UCSD-AML1 (cell line): ENCODE measurements around the gene PMAIP1.

ENCODE experiments used
- DNase-seq: peaks from one replicate; lab custom pipeline; 2025; ENCODE audit not compliant: unreplicated experiment; lab: John Stamatoyannopoulos, UW

PMAIP1 gene

DNA sequence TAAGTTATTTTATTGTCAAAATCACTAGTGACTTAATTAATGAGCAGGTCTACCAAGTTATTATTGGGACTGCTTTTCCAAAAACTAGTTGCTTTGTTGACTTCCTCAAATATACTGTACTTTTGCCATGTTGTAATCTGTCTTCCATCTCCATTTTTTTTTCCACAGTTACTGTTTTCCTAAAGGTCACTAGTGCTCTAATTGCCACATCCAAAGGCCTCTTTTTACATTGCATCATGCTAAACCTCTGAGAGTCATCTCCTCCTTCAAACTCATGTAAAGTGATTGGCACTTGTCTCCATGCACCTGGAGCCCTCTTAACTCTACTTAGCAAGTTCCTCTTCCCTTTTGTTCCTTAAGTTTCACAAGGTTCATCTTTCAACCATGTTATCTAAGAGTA lies 11.8 kb downstream of the PMAIP1 start:
- DNase-seq, result no peak

DNA sequence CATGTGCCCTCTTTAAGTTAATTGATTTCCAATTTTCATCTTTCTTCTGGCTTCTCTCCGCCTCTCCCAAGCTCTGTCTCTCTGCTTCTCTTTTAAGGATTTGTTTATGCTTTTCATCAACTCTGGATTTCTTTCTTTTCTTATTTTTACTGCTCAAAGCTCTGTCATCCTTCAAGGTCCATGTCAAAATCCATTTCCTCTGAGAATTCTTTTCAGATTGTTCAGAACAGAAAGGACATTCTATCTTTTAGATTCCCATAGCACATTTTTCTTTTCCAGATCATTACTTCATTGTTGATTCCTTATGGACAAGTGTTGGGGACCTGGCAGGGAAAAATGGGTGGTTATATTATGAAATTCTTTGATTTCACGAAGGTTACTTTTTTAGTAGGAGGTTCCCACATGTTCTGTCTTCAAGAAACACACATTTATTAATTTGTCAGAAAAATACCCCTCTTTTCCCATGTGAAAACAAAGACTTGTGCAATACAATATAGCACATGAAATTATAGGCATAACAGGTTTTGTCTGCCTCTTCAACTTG lies 12.3 kb downstream of the PMAIP1 start:
- DNase-seq, result no peak

DNA sequence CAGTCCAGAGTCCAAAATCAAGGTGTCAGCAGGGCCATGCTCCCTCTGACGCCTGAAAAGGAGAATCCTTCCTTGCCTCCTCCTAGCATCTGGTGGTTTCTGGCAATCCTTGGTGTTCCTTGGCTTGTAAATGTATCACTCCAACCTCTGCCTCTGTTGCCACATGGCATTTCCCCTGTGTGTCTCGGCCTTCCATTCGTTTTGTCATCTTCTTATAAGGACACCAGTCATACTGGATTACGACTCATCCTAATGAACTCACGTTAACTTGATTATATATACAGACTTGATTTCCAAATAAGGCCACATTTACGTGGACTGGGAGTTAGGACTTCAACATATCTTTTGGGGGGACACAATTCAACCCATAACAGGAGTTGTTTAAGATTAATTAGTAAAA lies 15.8 kb downstream of the PMAIP1 start:
- no peak for DNase-seq

DNA sequence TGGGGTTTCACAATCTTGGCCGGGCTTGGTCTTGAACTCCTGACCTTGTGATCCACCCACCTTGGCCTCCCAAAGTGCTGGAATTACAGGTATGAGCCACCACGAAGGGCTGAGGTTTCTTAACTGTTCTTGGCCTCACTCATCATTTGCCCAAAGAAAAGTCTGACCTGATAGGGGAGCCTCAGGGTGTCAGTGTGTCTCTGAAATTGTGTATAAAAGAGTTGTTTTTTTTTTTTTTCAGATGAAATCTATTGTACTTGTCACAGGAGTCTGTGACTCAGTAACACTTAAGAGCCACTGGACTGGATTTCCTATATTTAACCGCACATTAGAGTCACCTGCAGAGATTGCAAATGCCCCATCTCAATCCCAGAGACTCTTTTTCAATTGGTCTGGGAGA lies 16.9 kb downstream of the PMAIP1 start:
- DNase-seq, result no peak

DNA sequence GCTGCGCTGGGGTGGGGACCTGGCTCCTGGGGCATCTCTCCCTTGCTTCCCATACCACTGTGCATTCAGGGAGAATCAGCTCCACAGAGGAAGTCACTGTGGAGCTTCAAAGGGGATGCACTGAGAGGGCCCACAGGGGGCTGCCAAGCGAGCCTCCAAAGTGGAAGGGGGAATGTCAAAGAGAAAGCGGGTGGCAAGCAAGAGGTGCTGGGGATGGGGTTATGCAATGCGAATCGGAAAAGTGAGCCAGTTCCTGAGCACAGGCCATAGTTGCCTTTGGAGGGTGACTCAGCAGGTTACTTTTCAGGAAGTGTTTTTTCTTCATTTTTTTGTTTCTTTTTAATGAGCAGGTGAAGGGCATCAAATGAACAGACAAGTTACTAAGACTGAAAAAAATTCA lies 17.6 kb downstream of the PMAIP1 start:
- DNase-seq, result peak; percentile 47

DNA sequence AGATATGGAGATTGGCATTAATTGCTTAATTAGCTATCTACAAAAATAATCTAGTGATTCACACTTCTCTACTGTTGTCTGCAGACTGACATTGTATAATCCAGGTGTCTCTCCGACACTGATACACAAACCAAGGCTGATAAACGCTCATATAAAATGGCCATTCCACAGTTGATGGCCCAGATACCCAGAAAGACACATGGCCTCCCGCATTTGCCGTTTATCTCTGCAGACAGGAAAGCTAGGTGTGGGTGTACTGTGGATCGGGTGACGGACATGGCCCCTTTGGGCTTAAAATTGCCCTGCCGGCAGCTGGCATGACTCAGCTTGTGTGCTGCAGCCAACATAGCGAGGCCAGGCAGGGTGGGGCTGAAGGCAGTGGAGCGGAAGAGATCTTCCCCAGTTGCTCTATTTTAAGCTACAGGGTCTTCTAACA lies 18.5 kb downstream of the PMAIP1 start:
- peak; percentile 74 for DNase-seq

DNA sequence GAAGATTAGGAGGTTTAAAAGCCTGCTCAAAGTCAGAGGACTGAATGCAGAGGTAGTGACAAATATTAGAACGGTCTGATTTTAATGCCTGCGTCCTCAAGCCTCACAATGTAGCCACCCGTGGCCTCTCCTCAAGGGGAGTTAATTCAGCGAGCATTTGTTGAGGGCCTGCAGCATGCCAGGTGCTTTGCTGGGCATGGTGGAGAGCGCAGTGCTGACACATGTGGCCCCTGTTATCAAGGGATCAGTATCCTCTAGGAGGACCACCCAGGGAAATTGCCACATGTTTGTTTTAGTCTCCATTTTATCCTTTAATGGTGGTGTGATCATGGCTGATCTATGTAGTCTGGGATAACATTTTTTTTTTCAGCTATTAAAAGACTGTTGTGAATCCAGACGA lies 19.2 kb downstream of the PMAIP1 start:
- no peak for DNase-seq

DNA sequence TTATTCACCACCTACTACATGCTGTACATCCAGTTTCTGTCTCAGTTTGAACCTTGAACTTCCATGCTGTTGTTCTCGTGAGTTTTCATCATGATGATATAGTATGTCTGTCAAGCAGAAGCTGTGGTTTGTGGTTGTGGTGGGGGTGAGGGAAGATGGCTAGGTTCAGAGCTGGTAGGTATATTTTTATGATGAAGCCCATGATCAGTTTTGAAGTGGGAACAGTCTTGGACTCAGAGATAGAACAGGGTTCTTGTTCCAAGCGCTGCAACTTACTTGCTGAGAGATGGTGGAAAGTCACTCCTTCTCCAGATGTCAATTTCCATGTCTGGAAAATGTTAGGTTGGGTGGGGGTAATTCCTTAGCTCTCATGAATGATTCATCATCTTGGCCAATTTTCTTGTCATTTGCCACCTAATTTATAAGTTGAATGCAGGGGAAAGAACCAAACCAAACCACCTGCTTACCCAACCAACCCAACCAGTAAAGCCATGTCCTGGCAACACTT lies 21.6 kb downstream of the PMAIP1 start:
- DNase-seq, result peak; percentile 16

DNA sequence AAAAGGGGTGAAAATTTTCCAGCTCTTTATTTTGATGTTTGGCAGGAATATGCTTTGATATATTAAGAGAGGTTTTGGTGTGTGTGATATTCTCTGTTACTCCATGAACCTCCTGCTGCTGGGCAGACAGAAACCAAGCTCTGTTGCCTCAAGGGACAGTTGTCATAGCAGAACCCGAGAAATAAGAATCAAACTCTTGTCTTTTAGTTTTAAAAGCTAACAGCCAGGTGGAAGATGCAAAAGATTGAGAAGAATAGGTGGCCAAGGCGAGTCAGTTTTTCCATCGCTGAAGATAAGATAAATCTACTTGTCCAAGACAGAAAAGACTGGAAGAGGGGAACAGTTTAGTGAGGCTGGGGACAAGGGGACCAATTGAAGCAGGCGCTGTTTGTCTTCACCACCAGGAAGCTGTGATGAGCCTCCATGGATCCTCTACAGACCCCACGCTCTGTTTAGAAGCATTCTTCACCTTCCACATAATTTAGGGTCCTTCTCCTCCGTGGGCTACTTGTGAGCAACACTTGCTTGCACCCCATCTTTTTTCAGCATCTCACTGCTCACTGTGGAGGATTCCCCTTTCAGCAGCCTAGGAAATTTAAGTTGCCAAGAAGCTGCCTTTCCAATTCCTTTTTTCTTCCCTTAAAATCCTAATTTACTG lies 23.9 kb downstream of the PMAIP1 start:
- no peak for DNase-seq

DNA sequence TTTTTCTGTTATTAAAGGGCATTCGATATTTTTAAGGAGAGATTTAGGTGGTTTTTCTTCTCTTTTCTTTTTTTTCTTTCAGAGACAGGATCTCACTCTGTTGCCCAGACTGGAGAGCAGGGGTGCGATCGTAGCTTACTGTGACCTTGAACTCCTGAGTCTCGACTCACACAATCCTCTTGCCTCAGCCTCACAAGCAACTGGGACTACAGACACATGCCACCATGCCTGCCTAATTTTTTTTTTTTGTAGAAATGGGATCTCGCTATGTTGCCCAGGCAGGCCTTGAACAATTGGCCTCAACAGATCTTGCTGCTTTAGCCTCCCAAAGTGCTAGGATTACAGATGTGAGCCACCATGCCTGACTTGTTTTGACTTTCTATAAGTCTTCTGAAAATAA lies 26.3 kb downstream of the PMAIP1 start:
- DNase-seq, result no peak

DNA sequence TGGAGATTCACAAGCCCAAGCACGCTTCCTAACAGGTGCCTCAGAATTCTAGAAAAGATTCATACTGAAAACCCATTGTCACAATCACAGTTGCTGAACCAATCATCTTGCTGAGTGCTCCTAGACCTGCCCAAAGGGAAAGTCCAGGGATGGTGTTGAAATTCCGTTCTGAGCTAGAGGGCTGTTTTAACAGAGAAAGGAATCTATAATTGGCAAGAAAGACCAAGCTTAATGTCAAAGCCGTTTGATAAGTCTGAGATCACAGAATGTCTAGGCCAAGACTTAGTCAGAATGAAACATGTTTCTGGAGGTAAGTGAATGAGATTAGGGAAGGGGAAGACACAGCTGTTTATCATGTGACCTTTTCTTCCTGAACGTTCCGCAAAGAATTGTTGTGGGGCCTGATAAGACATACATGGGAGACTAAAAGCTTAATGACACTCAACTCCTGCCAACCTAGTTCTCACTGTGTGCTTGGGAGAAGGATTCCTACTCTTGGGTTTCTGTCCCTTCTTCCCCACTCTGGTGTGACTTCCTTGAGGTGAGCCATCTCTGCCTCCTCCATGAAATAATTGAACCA lies 27.5 kb downstream of the PMAIP1 start:
- DNase-seq, result no peak

DNA sequence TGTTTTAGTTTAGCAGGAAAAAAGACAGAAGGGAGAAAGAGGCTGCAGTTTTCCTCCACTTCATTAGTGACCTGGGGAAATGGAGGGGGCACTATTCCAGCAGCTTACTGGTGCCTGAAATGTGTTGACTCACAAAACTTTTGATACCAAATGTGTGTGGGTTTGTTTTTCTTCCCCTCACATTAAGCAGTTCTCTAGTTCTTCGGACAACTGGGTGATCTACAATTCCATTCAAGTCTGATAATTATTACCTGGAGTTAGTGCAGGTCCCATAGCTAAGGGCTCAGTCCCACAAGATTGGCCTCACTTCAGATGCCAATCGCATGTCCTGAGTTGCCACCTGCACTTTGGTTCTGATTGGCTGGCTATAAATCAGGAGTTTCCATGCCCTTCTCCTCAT lies 28.4 kb downstream of the PMAIP1 start:
- no peak for DNase-seq

DNA sequence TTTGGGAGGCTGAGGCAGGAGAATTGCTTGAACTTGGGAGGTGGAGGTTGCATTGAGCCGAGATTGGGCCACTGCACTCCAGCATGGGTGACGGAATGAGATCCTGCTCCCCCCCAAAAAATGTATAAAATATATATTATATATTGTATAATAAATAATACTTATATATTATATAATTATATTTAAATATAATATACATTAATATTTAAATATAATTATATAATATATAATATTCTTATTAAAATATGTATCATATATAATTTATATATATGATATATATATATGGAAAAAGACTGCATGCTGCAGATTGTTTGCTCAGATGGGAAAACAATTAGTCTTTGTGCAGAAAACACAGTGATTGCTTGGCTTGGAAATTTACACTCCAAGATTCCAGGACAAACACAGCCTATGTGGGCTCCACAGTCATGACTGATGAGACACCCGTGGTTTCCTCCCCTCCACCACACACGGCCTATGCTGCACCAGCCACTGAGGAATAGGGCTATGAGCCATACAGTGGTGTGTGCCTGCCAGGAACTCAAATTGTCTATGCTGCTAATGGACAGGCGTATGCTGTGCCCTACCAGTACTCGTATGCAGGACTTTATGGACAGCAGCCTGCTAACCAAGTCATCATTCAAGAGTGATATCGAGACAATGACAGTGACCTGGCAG lies 30.0 kb downstream of the PMAIP1 start:
- DNase-seq, result peak; percentile 18

DNA sequence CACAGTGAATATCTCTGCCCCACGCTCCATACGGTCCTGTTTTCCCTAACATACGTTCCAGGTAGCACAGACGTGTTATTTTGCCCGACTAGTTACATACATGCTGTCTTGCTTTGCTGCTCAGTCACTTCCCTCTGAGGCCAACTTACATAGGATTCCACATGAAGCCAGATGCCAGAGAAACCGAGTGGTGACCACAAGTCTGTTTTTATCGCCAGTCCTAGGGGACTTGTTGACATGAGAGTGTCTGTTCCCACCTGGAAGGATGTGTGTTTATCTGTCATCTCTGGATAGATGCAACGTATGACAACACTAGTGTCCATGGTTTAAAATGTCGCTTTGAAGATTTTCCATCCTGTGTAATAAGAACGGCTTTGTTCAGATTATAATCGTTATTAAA lies 32.6 kb downstream of the PMAIP1 start:
- DNase-seq, result no peak

DNA sequence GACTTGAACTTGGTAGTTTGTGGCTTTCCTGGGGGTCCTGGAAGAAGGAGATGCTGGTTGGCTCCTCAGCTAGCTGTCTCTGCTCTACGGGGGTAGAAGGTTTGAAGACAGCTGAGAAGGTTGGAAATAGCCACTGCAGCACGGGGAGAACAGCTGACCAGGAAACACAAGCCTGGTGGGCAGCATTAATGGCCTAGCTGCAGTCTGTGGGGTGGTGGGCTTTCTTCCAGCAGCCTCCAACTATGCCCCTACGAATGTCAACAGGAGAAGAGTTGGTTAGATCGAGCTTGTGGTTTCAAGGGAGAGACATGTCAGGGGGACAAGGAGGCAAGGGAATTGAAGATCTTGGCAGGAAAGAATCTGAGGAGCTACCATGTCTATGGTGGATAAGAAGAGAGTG lies 38.9 kb downstream of the PMAIP1 start:
- DNase-seq, result no peak

DNA sequence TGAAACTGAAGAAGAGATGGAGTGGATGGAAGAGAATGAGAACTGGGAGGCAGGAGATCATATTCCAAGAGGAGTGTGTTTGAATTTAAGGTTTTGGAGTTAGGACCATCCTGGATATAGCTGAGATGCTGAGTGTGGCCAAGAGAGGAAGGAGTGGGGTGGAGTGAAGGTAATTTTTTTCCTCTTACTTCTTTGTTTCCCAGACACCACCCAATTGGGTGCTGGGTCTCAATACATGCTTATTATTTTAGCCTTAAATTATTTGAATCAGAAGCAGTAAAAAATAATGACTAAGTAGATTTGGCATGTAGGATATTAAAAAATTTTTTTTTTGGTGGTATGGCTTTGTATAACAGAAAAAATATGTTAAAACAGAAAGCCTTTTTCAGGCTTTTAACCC lies 39.3 kb downstream of the PMAIP1 start:
- DNase-seq, result no peak

DNA sequence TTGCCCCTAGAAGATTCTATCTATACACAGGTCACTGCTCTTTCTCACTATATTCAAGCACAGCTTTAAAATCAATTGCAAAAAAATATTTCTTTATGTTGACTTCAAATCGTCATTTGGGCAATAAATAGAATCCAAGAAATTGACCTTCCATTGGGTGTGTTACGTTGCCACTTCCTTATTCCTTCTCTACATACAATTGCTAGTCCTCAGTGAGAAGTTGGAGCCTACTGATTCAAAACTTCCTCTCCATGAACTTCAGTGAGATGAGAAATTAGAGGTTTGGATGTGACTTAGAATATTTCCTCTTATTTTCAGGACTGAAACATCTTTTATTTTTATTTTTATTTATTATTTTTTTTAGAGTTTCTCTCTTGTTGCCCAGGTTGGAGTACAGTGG lies 40.3 kb downstream of the PMAIP1 start:
- DNase-seq, result no peak

DNA sequence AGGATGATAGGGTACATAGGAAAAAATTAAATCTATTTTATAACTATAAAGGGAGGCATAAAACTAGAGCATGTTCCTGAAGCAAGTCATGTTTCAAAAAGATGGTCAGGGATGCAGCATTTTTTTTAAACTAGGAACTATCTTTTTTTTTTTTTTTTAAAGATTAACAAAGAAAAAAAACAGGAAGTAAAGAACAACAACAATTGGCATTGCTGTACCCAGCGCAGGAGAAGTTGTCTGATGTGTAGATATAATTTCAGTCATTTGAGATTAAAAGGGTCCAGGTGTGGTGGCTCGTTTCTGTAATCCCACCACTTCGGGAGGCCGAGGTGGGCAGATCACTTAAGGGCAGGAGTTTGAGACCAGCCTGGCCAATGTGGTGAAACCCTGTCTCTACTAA lies 41.5 kb downstream of the PMAIP1 start:
- no peak for DNase-seq

DNA sequence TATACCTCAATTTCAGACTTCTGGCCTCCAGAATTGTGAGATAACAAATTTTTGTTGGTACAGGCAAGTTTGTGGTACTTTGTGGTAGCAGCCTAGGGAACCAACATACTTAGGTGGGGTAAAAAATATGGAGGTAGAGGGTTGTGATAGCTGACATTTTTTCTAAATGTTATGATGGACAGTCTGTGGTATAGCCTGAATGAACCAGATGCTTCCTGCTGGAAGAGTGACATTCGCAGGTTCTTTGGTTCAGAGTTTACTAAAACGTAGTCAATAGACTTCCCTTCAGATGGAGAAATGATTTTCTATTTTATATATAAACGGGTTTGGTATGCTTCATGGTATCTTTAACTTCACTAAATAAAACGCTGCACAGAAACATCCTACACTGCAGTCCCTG lies 42.8 kb downstream of the PMAIP1 start:
- DNase-seq, result no peak

DNA sequence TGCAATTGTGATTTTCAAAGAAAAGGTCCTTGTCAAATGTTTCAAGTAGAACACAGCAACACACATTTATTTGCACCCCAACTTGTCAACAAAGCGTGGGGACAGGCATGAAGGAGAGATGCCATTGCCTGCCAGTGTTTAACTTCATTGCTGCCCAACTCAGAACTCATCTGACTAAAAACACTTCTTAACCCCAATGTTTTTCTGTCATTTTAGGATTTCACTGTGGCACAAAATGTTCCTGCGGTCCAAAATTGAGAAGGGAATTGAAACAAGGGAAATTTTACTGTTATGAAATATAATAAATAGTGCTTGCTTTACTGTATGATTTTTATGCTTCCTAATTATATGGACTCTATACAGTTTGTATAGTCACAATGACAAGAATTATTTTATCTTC lies 45.7 kb downstream of the PMAIP1 start:
- DNase-seq, result no peak

DNA sequence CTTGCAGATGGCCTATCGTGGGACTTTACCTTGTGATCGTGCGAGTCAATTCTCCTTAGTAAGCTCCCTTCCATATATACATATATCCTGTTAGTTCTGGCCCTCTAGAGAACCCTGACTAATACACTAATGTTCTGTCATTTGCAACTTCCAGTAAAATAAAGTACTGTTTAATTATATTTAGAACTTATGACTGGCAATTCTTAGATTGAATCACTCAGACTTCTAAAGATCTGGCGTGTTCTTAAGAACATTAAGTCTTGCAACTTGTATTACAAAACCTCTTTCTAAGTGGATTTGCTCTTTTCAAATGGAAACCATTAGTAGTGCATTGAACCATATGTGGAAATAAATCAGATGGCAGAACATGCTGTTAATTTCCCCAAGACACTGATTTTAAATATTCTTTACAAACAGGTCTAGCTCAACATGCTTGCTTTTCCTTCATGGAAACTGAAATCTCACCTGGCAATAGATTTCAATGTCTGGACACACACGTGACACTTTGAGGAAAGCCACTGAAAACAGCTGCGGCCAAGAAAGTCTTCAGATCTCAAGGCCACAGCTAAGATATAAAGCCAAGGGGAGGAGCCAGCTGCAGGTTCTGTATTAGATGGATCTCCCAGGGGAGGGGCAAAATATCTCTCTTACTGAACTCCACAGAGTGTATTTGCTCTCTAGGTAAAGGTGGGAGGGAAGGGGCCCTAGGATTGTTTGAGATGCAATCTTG lies 50.6 kb downstream of the PMAIP1 start:
- no peak for DNase-seq

DNA sequence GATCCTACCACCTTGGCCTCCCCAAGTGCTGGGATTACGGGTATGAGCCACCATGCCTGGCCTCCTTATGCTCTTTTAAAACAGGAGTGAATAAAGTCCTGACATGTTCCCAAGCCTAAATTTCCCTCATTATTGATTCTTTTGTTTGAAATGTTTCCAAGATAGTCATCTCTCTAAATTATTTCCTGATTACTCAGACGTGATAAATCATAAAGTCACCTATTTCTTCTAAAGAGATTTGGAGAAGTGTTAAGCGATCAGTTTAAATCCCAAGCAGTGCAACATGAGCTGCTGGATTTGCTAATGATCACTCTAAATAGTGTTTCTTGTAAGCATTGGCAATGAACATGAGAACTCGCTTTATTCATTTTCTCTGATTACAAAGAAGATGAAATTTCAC lies 51.8 kb downstream of the PMAIP1 start:
- no peak for DNase-seq
